IPS-20b (cell line): ENCODE data around the gene PPA1.
"Not testable (repeated sequence)": the region's sequence is repeated elsewhere in the genome, so short reads cannot be mapped to it uniquely, and the experiment has no call there.

Experiments used
- H3K27ac ChIP-seq: one replicate; pipeline ENCODE4 v1.5.1; 2013; ENCODE audit warnings: low read length
- H3K27me3 ChIP-seq: 2 replicates; pipeline ENCODE4 v1.6.1; 2013; ENCODE audit warnings: mild to moderate bottlenecking, low read length, inconsistent platforms; ENCODE audit not compliant: insufficient read depth
- H3K36me3 ChIP-seq: 2 replicates; pipeline ENCODE4 v1.6.1; 2013; ENCODE audit warnings: low read depth, mild to moderate bottlenecking, inconsistent platforms, low read length, moderate library complexity; ENCODE audit not compliant: insufficient read depth
- H3K4me1 ChIP-seq: 2 replicates; pipeline ENCODE4 v1.6.1; 2013; ENCODE audit warnings: mild to moderate bottlenecking, control low read depth, inconsistent platforms, low read length, moderate library complexity; ENCODE audit not compliant: insufficient read depth
- H3K4me3 ChIP-seq: 2 replicates; pipeline ENCODE4 v1.5.1; 2013; ENCODE audit warnings: mild to moderate bottlenecking, low read length, inconsistent platforms
- H3K9ac ChIP-seq: 2 replicates; pipeline ENCODE4 v1.6.1; 2013; ENCODE audit warnings: low read depth, mild to moderate bottlenecking, inconsistent platforms, low read length, moderate library complexity
- H3K9me3 ChIP-seq: 2 replicates; pipeline ENCODE4 v1.6.1; 2013; ENCODE audit warnings: mild to moderate bottlenecking, low read depth, low read length, inconsistent platforms; ENCODE audit not compliant: insufficient read depth

PPA1 gene

DNA sequence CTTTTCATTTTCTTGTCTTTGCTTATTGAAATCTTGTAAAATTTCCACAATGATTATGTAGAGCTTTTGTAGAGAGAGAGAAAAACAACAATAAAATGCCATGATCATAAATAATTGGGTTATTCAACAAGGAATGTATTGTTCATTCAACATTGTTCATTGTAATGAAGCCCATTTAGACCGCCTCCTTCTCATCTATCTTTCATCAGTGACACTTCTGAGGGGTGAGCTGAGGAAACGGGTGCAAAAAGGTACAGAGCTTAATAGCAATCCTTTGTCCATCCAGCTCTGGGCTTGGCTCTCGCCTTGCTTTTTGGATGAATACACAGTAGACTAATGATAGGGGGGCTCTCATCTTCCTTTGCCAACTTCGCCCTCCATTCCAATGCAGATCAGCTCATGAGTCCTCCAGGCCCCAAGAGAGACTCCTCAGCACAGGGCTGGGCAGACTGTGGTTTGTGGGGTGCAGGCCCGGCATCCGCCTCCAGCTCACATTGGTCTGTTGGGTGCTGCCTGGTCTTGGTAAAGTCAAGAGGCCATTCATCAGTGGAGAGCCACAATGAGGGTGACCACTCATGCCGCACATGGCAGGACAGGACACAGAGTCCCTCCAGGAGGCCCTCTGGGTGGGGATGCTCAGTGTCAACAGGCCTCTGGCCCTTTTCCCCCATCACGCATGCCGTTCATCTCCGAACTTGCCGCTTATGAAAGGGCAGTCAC is 17.9 kb upstream of the PPA1 start:
- H3K36me3 ChIP-seq = no peaks in the 10 kb centered on the region

DNA sequence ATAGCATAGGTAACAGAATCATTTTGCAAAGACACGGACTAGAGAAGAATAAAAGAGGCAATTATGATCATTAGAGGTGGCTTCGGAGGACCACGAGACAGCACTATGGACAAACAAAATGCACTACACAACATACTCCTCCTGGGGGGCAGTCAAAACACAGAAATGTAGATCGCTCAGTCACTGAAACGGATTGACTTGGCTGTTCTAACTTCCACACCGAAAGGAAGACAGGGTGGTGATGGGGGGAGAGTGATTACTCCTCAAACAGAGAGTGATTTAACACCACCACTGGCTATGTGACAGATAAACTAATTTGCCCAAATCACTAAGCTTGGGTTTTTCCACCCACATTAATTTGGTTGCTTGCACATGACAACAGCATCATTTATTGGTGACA is 14.1 kb upstream of the PPA1 start:
- H3K9ac ChIP-seq = no peak overlapping the region
- H3K27ac ChIP-seq = no peak overlapping the region
- no peaks in the 10 kb centered on the region for H3K36me3 ChIP-seq
- H3K4me1 ChIP-seq = no peaks in the 10 kb centered on the region
- no peak overlapping the region for H3K4me3 ChIP-seq
- no peaks in the 10 kb centered on the region; the same call in 1 of the 2 replicates for H3K27me3 ChIP-seq
- H3K9me3 ChIP-seq = no peaks in the 10 kb centered on the region

More for the DNA sequence above, 17.9 kb upstream of the PPA1 start:
- Histone ChIP-seq H3K9me3 (no peaks in the 10 kb centered on the region), H3K27me3 (no peaks in the 10 kb centered on the region; the same call in 1 of the 2 replicates), H3K4me1 (no peaks in the 10 kb centered on the region), H3K4me3 (no peak overlapping the region), H3K27ac (no peak overlapping the region), H3K9ac (no peak overlapping the region)

DNA sequence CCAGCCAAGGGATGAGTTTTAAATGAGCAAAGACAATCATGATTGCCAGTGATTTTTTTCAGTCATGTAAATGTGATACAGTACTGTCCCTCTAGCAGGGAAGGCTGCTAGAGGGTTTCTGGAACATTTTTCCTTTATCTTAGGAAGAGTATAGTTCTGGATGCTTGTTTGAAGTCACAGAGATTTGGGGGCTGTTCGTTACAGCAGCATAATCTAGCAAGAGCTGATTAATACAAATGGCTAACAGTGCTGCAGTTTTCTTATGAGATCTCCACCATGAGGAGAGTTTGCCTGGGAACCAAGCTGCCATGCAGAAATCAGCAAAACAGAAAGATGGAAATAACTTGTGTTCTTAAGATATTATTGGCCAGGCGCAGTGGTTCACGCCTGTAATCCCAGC is 7.9 kb upstream of the PPA1 start:
- H3K4me1 ChIP-seq = no peaks in the 10 kb centered on the region
- H3K27me3 ChIP-seq = no peaks in the 10 kb centered on the region; the same call in 1 of the 2 replicates
- H3K27ac ChIP-seq = no peak overlapping the region
- H3K9ac ChIP-seq = no peak overlapping the region
- no peaks in the 10 kb centered on the region for H3K36me3 ChIP-seq
- H3K9me3 ChIP-seq = peaks cover 5% of the 10 kb centered on the region; the same call in 1 of the 2 replicates
- H3K4me3 ChIP-seq = no peak overlapping the region

DNA sequence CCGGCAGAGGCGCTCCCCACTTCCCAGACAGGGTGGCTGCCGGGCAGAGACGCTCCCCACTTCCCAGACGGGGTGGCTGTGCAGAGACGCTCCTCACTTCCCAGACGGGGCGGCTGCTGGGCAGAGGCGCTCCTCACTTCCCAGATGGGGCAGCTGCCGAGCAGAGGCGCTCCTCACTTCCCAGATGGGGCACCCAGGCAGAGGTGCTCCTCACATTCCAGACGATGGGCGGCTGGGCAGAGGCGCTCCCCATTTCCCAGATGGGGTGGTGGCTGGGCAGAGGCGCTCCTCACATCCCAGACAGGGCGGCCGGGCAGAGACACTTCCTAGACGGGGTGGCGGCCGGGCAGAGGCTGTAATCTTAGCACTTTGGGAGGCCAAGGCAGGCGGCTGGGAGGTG is 6.8 kb upstream of the PPA1 start:
- H3K4me3 ChIP-seq, H3K27me3 ChIP-seq, H3K4me1 ChIP-seq, H3K27ac ChIP-seq, H3K36me3 ChIP-seq, H3K9ac ChIP-seq, H3K9me3 ChIP-seq: not testable (repeated sequence)

DNA sequence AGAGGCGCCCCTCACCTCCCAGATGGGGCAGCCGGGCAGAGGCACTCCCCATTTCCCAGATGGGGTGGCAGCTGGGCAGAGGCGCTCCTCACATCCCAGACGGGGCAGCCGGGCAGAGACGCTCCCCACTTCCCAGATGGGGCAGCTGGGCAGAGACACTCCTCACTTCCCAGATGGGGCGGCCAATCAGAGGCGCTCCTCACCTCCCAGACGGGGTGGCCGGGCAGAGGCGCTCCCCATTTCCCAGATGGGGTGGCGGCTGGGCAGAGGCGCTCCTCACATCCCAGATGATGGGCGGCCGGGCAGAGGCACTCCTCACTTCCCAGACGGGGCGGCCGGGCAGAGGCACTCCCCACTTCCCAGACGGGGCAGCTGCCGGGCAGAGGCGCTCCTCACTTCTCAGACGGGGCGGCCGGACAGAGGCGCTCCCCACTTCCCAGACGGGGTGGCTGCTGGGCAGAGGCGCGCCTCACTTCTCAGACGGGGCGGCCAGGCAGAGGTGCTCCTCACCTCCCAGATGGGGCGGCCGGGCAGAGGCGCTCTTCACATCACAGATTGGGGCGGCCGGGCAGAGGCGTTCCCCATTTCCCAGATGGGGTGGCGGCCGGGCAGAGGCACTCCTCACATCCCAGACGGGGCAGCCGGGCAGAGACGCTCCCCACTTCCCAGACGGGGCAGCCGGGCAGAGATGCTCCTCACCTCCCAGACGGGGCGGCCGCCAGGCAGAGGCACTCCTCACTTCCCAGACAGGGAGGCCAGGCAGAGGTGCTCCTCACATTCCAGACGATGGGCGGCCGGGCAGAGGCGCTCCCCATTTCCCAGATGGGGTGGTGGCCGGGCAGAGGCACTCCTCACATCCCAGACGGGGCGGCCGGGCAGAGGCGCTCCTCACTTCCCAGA is 6.1 kb upstream of the PPA1 start:
- H3K9ac ChIP-seq, H3K9me3 ChIP-seq, H3K27ac ChIP-seq, H3K27me3 ChIP-seq, H3K4me3 ChIP-seq, H3K36me3 ChIP-seq, H3K4me1 ChIP-seq: not testable (repeated sequence)

DNA sequence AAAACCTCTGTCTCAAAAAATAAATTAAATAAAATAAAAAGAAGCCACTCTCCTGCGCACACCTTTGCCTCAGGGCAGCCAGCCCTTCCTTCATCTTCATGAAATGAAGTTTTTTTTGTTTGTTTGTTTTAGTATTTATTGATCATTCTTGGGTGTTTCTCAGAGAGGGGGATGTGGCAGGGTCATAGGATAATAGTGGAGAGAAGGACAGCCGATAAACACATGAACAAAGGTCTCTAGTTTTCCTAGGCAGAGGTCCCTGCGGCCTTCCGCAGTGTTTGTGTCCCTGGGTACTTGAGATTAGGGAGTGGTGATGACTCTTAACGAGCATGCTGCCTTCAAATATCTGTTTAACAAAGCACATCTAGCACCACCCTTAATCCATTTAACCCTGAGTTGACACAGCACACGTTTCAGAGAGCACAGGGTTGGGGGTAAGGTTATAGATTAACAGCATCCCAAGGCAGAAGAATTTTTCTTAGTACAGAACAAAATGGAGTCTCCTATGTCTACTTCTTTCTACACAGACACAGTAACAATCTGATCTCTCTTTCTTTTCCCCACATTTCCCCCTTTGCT is 4.8 kb upstream of the PPA1 start:
- H3K36me3 ChIP-seq, H3K9me3 ChIP-seq, H3K27me3 ChIP-seq, H3K4me1 ChIP-seq, H3K9ac ChIP-seq, H3K27ac ChIP-seq, H3K4me3 ChIP-seq: not testable (repeated sequence)

DNA sequence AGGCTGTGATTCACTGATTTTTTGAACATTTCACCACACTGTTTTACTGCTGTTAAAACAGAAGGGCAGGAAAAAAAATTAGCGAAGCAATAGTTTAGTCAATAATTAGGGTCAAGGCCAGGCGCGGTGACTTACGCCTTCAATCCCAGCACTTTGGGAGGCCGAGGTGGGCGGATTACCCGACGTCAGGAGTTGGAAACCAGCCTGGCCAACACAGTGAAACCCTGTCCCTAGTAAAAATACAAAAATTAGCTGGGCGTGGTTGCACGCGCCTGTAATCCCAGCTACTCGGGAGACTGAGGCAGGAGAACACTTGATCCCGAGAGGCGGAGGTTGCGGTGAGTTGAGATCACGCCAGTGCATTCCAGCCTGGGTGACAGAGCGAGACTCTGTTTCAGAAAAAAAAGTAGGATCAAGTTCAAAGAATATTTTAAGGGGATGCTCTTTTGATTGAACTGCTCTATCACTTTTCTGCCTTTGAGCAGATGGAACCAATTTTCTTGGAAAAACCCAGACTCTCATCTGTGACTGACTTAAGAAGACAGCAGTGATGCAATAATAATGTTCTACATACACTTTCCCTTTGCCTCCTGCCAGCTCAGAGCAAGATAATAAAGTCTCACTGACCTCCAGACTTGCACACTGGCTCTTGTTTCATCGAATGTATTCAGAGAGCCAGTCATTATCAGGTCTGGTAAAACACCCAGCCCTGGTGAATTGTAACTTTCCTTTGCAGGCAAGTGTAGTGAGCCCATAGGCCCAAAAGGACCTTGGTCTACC is 1.6 kb upstream of the PPA1 start:
- Histone ChIP-seq H3K36me3 (peaks cover 4% of the 10 kb centered on the region; the same call in 1 of the 2 replicates), H3K4me3 (no peak overlapping the region), H3K4me1 (peaks cover 5% of the 10 kb centered on the region; the same call in 1 of the 2 replicates), H3K9ac (no peak overlapping the region), H3K27ac (no peak overlapping the region), H3K9me3 (no peaks in the 10 kb centered on the region), H3K27me3 (no peaks in the 10 kb centered on the region)

DNA sequence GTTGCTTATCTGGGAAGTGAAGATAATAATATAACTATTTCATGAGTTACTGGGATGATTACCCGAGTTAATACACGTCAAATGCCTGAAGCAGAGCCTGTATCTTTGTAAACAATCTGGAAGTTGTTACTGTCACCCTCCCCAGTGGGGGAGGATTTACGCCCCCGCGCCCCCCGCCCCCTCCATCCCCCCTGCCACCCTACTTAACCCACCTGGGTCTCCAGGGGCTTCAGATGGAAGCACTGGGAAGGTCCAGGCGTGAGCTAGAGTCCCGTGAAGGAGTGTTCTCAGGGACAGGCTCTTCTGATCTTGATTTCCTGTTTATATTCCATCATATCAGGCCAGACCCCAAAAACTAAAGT is 691 bp upstream of the PPA1 start:
- H3K27me3 ChIP-seq = no peaks in the 10 kb centered on the region
- peaks cover 5% of the 10 kb centered on the region; the same call in 1 of the 2 replicates for H3K4me1 ChIP-seq
- peak overlapping the region; percentile 74; the same call in 1 of the 2 replicates for H3K9ac ChIP-seq
- no peaks in the 10 kb centered on the region for H3K9me3 ChIP-seq
- no peak overlapping the region for H3K27ac ChIP-seq
- peak overlapping the region; percentile 76 for H3K4me3 ChIP-seq
- peaks cover 13% of the 10 kb centered on the region for H3K36me3 ChIP-seq

DNA sequence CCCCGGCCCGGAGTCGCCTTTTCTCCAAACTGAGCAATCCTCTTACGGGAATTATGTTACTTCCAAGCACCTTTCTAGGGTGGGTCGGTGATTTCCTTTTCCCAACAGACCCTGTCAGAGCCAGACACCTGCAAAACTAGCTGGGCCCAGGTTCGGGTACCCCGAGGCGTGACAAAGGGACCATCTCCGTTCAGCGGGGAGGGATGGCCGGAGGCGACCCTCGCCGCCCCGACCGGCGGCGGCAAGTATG is 445 bp downstream of the PPA1 start:
- Histone ChIP-seq H3K4me1 (peaks cover 5% of the 10 kb centered on the region; the same call in 1 of the 2 replicates), H3K9ac (peak overlapping the region; percentile 55; the same call in 1 of the 2 replicates), H3K9me3 (no peaks in the 10 kb centered on the region), H3K4me3 (peak overlapping the region; percentile 76), H3K27me3 (no peaks in the 10 kb centered on the region), H3K36me3 (peaks cover 25% of the 10 kb centered on the region), H3K27ac (no peak overlapping the region)

DNA sequence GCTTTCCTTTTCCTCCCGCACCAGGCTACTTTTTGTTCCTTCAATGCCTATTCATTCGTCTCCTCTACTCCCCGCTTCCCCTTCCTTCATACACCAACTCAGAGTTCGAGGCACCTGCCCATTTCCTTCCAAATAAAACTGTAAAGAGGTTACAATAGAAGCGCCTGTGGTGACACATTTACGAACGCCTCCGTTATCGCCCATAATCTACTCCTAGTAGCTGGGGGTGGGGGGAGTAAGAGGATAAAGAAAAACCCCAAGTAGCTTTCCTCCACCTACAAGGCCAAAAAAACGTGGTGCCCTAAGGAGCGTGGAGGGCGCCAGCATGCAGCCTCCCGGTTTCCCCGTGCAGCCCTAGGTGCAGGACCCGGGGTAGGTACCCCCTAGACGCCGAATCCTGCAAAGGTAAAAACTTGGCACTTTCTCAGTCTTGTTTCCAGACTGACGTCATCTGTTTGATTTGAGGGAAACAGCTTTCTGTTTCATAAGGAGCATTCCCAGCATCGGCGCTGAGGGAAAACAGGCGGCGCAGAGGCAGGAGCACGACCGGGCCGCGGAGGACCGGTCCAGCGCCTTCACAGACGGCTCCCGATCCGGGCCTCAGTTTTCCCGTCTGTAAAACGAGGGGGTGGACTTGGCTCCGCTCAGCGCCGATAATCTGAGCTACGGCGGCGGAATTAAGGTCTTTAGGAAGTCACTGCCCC is 922 bp downstream of the PPA1 start:
- Histone ChIP-seq H3K4me1 (peaks cover 5% of the 10 kb centered on the region; the same call in 1 of the 2 replicates), H3K4me3 (peak overlapping the region; percentile 76), H3K36me3 (peaks cover 29% of the 10 kb centered on the region), H3K9ac (peak overlapping the region; percentile 55; the same call in 1 of the 2 replicates), H3K27ac (no peak overlapping the region), H3K9me3 (no peaks in the 10 kb centered on the region), H3K27me3 (no peaks in the 10 kb centered on the region)

DNA sequence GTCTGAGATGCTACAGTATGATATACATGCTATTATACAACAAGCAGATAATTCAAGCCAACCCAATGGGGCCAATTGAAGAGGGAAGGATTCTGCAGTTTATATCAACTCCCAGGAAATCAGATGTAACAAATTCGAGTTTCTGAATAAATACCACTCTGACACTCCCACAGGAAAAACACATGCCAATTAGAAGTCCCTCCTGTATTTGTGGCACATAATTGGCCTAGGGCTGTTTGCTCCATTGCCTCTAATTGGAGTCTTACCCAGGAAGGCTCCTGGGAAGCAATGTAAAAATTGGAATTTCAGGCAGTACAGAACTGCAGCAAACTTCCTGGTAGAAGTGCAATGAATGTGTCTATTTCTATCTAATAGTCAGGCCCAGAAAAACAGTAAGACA is 4.7 kb downstream of the PPA1 start:
- Histone ChIP-seq H3K9me3 (no peaks in the 10 kb centered on the region), H3K27ac (no peak overlapping the region), H3K4me3 (no peak overlapping the region), H3K27me3 (no peaks in the 10 kb centered on the region), H3K9ac (no peak overlapping the region), H3K4me1 (peaks cover 5% of the 10 kb centered on the region; the same call in 1 of the 2 replicates), H3K36me3 (peaks cover 42% of the 10 kb centered on the region)
